ENCODE results near the gene SLU7. TPM values are rescaled to one million over a fixed set of nuclear protein-coding genes. Genes with fewer than 3 reads are reported as not detected.
"Not testable (repeated sequence)": the region's sequence is repeated elsewhere in the genome, so short reads cannot be mapped to it uniquely, and the experiment has no call there.

SLU7 gene
- polyA plus RNA-seq, 1 donor from 2014 or later = 82.2 TPM

DNA sequence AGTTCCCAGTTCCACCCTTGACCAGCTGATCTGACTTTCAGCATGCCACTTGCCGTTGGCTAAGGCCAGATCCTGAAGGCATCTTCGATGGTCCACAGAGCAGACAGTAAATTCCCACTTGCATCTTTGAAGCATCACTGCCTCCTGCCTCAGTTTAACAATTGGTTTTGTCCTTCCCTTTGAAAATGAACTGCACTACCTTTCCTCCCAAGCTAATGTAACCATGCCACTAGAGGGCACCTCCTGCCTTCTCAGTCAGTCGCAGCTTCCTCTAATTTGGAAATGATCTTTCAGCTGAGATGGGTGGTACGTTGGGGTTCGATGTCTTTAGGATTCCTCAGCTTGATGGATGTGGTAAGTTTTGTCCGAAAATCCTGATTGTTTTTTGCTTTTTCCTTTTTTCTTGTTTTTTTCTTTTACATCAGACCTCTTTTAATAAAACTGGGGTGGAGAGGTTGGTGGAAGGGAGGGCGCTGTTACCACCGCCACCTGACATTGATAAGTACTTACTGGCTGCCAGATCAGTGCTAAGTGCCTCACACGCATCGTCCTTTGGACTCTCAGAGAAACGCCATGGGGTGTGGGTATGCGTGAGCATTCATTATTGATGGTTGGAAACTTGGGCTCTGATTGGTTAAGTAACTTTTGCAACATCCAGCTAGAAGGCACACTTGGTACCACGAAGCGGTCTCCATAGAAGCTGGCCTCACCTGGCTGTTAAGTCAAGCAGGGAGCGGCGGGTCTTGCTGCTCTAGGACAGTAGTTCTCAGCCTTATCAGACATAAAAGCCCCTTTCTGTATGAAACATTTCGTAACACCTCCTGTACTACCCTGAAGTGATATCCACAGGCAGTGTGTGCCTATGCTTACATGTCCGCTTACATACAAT lies 19.7 kb upstream of the SLU7 start:
- TF ChIP-seq EP300 (conservative IDR thresholded peaks at IDR 0.05; ENCODE audit: poor library complexity, severe bottlenecking) = no peak
- peak; percentile 84 for TF ChIP-seq RAD21 (conservative IDR thresholded peaks at IDR 0.05)
- TF ChIP-seq, protein P1, sequence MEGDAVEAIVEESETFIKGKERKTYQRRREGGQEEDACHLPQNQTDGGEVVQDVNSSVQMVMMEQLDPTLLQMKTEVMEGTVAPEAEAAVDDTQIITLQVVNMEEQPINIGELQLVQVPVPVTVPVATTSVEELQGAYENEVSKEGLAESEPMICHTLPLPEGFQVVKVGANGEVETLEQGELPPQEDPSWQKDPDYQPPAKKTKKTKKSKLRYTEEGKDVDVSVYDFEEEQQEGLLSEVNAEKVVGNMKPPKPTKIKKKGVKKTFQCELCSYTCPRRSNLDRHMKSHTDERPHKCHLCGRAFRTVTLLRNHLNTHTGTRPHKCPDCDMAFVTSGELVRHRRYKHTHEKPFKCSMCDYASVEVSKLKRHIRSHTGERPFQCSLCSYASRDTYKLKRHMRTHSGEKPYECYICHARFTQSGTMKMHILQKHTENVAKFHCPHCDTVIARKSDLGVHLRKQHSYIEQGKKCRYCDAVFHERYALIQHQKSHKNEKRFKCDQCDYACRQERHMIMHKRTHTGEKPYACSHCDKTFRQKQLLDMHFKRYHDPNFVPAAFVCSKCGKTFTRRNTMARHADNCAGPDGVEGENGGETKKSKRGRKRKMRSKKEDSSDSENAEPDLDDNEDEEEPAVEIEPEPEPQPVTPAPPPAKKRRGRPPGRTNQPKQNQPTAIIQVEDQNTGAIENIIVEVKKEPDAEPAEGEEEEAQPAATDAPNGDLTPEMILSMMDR (IDR thresholded peaks at IDR 0.05; ENCODE audit: poor library complexity, severe bottlenecking) = peak; percentile 81
- TF ChIP-seq, protein P2, sequence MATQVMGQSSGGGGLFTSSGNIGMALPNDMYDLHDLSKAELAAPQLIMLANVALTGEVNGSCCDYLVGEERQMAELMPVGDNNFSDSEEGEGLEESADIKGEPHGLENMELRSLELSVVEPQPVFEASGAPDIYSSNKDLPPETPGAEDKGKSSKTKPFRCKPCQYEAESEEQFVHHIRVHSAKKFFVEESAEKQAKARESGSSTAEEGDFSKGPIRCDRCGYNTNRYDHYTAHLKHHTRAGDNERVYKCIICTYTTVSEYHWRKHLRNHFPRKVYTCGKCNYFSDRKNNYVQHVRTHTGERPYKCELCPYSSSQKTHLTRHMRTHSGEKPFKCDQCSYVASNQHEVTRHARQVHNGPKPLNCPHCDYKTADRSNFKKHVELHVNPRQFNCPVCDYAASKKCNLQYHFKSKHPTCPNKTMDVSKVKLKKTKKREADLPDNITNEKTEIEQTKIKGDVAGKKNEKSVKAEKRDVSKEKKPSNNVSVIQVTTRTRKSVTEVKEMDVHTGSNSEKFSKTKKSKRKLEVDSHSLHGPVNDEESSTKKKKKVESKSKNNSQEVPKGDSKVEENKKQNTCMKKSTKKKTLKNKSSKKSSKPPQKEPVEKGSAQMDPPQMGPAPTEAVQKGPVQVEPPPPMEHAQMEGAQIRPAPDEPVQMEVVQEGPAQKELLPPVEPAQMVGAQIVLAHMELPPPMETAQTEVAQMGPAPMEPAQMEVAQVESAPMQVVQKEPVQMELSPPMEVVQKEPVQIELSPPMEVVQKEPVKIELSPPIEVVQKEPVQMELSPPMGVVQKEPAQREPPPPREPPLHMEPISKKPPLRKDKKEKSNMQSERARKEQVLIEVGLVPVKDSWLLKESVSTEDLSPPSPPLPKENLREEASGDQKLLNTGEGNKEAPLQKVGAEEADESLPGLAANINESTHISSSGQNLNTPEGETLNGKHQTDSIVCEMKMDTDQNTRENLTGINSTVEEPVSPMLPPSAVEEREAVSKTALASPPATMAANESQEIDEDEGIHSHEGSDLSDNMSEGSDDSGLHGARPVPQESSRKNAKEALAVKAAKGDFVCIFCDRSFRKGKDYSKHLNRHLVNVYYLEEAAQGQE (IDR thresholded peaks at IDR 0.05; ENCODE audit: borderline replicate concordance) = no peak
- no peak for TF ChIP-seq TAF1 (IDR thresholded peaks at IDR 0.05; ENCODE audit: low read depth)
- no peak for TF ChIP-seq EZH2 (IDR thresholded peaks at IDR 0.05; ENCODE audit: borderline replicate concordance, insufficient read depth, low read length, poor library complexity, severe bottlenecking)
- TF ChIP-seq SMC3 (conservative IDR thresholded peaks at IDR 0.05; ENCODE audit: poor library complexity) = peak; percentile 78
- TF ChIP-seq POLR2AphosphoS5 (IDR thresholded peaks at IDR 0.05) = peak; percentile 13
- Histone ChIP-seq H2AFZ (ENCODE audit: low read depth, low read length) (no peak overlapping the region), H3K9ac (ENCODE audit: low read length) (no peak overlapping the region), H3K4me2 (ENCODE audit: low read length) (no peak overlapping the region), H3K27me3 (ENCODE audit: insufficient read depth, low read depth, low read length) (no peaks in the 10 kb centered on the region), H3K9me2 (ENCODE audit: insufficient read depth, low read length) (no peaks in the 10 kb centered on the region), H3K9me3 (ENCODE audit: low read length) (no peaks in the 10 kb centered on the region), H3F3A (ENCODE audit: insufficient read depth, low read length, poor library complexity, severe bottlenecking) (no peaks in the 10 kb centered on the region), H4K20me1 (ENCODE audit: insufficient read depth) (no peaks in the 10 kb centered on the region), H3K27ac (ENCODE audit: low read length) (no peak overlapping the region), H3K79me2 (replicated peaks; ENCODE audit: insufficient read depth, low read length) (no peaks in the 10 kb centered on the region), H3K4me3 (ENCODE audit: low read length) (peak overlapping the region; percentile 25), H3K36me3 (ENCODE audit: insufficient read depth, low read length) (no peaks in the 10 kb centered on the region)

DNA sequence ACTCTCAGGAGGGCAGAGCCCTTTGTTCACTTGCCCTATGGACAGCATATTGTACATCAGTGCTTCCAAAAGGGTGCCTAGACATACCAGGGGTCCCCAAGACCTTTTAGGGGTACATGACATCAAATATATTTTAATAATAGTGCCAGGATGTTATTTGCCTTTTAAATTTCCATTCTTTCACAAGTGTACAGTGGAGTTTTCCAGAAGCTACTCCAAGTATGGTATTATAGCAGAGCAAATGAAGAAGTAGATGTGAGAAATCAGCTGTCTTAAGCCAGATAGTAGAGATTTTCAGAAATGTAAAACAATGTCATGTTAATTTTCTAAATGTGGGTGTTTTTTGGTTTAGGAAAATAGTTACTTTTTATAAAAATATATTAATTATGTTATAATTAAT lies 18.4 kb upstream of the SLU7 start:
- Histone ChIP-seq H3K36me3 (ENCODE audit: insufficient read depth, low read length) (no peaks in the 10 kb centered on the region), H3K9me3 (ENCODE audit: low read length) (no peaks in the 10 kb centered on the region), H3K27ac (ENCODE audit: low read length) (no peak overlapping the region), H4K20me1 (ENCODE audit: insufficient read depth) (no peaks in the 10 kb centered on the region), H3K27me3 (ENCODE audit: insufficient read depth, low read depth, low read length) (no peaks in the 10 kb centered on the region), H2AFZ (ENCODE audit: low read depth, low read length) (no peak overlapping the region), H3K79me2 (replicated peaks; ENCODE audit: insufficient read depth, low read length) (no peaks in the 10 kb centered on the region), H3K4me3 (ENCODE audit: low read length) (no peak overlapping the region), H3K9ac (ENCODE audit: low read length) (no peak overlapping the region), H3K4me2 (ENCODE audit: low read length) (no peak overlapping the region), H3K9me2 (ENCODE audit: insufficient read depth, low read length) (no peaks in the 10 kb centered on the region), H3F3A (ENCODE audit: insufficient read depth, low read length, poor library complexity, severe bottlenecking) (no peaks in the 10 kb centered on the region)
- TF ChIP-seq EP300 (conservative IDR thresholded peaks at IDR 0.05; ENCODE audit: poor library complexity, severe bottlenecking) = no peak
- no peak for TF ChIP-seq SMC3 (conservative IDR thresholded peaks at IDR 0.05; ENCODE audit: poor library complexity)
- TF ChIP-seq, protein P1 (IDR thresholded peaks at IDR 0.05; ENCODE audit: poor library complexity, severe bottlenecking) = no peak
- TF ChIP-seq MXI1 (conservative IDR thresholded peaks at IDR 0.05; ENCODE audit: poor library complexity, severe bottlenecking) = no peak
- no peak for TF ChIP-seq POLR2AphosphoS5 (IDR thresholded peaks at IDR 0.05)
- TF ChIP-seq, protein P2 (IDR thresholded peaks at IDR 0.05; ENCODE audit: borderline replicate concordance) = no peak
- TF ChIP-seq EZH2 (IDR thresholded peaks at IDR 0.05; ENCODE audit: borderline replicate concordance, insufficient read depth, low read length, poor library complexity, severe bottlenecking) = no peak
- TF ChIP-seq RAD21 (conservative IDR thresholded peaks at IDR 0.05) = no peak
- no peak for TF ChIP-seq TAF1 (IDR thresholded peaks at IDR 0.05; ENCODE audit: low read depth)

DNA sequence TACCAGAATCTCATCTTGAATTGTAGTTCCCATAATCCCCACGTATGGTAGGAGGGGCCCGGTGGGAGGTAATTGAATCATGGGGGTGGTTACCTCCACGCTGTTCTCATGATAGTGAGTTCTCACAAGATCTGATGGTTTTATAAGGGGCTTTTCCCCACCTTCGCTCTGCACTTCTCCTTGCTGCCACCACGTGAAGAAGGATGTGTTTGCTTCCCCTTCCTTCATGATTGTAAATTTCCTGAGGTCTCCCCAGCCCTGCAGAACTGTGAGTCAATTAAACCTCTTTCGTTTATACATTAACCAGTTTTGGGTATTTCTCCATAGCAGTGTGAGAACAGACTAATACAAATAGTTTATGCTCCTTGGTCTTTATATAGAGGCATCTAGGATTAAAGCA lies 17.8 kb upstream of the SLU7 start:
- not testable (repeated sequence) for H3K9me2 ChIP-seq (ENCODE audit: insufficient read depth, low read length); H3K27ac ChIP-seq (ENCODE audit: low read length); H3K4me3 ChIP-seq (ENCODE audit: low read length); H3K9me3 ChIP-seq (ENCODE audit: low read length); H3K27me3 ChIP-seq (ENCODE audit: insufficient read depth, low read depth, low read length); H4K20me1 ChIP-seq (ENCODE audit: insufficient read depth); H3K79me2 ChIP-seq (replicated peaks; ENCODE audit: insufficient read depth, low read length); H3K4me2 ChIP-seq (ENCODE audit: low read length); H3F3A ChIP-seq (ENCODE audit: insufficient read depth, low read length, poor library complexity, severe bottlenecking); H3K9ac ChIP-seq (ENCODE audit: low read length); H2AFZ ChIP-seq (ENCODE audit: low read depth, low read length); H3K36me3 ChIP-seq (ENCODE audit: insufficient read depth, low read length)
